HCT116 (cell line): ENCODE results near the gene HHIPL2. TPM values are rescaled to one million over a fixed set of nuclear protein-coding genes. Genes with fewer than 3 reads are reported as not detected.

Experiments used
- ATAC-seq: fragments of 200-7000 bp; cut with Tn5 transposase; 2 replicates; pipeline ENCODE4 v1.9.1; 2020; ENCODE audit warnings: mild to moderate bottlenecking, moderate library complexity
- BruUV-seq: library from RNA; stranded (reverse); fragments of 400-500 nt; replicated peaks from 2 replicates; lab custom pipeline; 2021; lab: Mats Ljungman, UMichigan
- CTCF ChIA-PET: fragments of 300-600 bp; sonication (Branson Sonifier 250); formaldehyde crosslinking; loops from one replicate; lab custom pipeline; 2021; ENCODE audit warnings: antibody characterized with exemption; lab: Charles Lee
- POLR2A ChIA-PET: fragments of 300-600, 350-600 bp; sonication (Branson Sonifier 250); formaldehyde crosslinking; loops from one replicate; lab custom pipeline; 2021; ENCODE audit warnings: antibody characterized with exemption; lab: Charles Lee
- RAD21 ChIA-PET, 2 experiments: fragments of 300-600 bp; sonication (Branson Sonifier 250); formaldehyde crosslinking; loops; one replicate each; lab custom pipeline; 2023; ENCODE audit warnings: low total read pairs in 2 of 2; ENCODE audit not compliant: uncharacterized antibody in 2 of 2, unreplicated experiment in 2 of 2, low non-redundant PET in 1 of 2; lab: Charles Lee
- DNase-seq: peaks from one replicate; pipeline ENCODE4 v3.0.0-alpha.2; 2010; ENCODE audit warnings: low read depth, low spot score
- H2AFZ ChIP-seq: fragments of 200-600 bp; shearing (Covaris generic), sonication (generic); 2 replicates; pipeline ENCODE4 v1.6.1; 2017; ENCODE audit warnings: low read depth, mixed run types, mixed read lengths, antibody characterized with exemption, low read length; ENCODE audit not compliant: poor library complexity, severe bottlenecking
- H3K27ac ChIP-seq: 2 replicates; pipeline ENCODE4 v1.5.1; 2012; ENCODE audit warnings: low read depth, low read length
- H3K27me3 ChIP-seq: fragments of 200-600 bp; sonication (generic); 2 replicates; pipeline ENCODE4 v1.6.1; 2016; ENCODE audit warnings: mixed run types, low read length, mixed read lengths; ENCODE audit not compliant: insufficient read depth
- H3K36me3 ChIP-seq, 2 experiments: fragments of 200-500 bp in 1 of 2; fragments of 200-600 bp in 1 of 2; sonication (Bioruptor generic) in 1 of 2; sonication (generic) in 1 of 2; 2 replicates each; pipeline versions ENCODE4 v1.5.1 to v1.6.1; 2014 to 2016; ENCODE audit warnings: low read length in 2 of 2, inconsistent platforms in 1 of 2, mixed read lengths in 1 of 2, mixed run types in 1 of 2; ENCODE audit not compliant: insufficient read depth in 2 of 2, control insufficient read depth in 1 of 2
- H3K4me1 ChIP-seq, 2 experiments: fragments of 200-600 bp in 1 of 2; sonication (generic) in 1 of 2; 2 replicates each; pipeline versions ENCODE4 v1.5.1 to v1.6.1; 2012 to 2017; ENCODE audit warnings: low read length in 2 of 2, inconsistent platforms in 1 of 2, mild to moderate bottlenecking in 1 of 2, mixed read lengths in 1 of 2, mixed run types in 1 of 2, moderate library complexity in 1 of 2; ENCODE audit not compliant: insufficient read depth in 2 of 2, control insufficient read depth in 1 of 2
- H3K4me2 ChIP-seq: fragments of 200-600 bp; sonication (generic); 2 replicates; pipeline ENCODE4 v1.6.1; 2017; ENCODE audit warnings: mixed run types, low read length, mixed read lengths
- H3K4me3 ChIP-seq, 2 experiments: fragments of 200-600 bp in 1 of 2; sonication (generic) in 1 of 2; replicated peaks in 1 of 2; 2 replicates each; pipeline ENCODE4 v1.5.1; 2011 to 2016; ENCODE audit warnings: low read length in 2 of 2, control low read depth in 1 of 2, low read depth in 1 of 2, mild to moderate bottlenecking in 1 of 2, mixed read lengths in 1 of 2, mixed run types in 1 of 2
- H3K79me2 ChIP-seq: fragments of 200-600 bp; sonication (generic); 2 replicates; pipeline ENCODE4 v1.6.1; 2017; ENCODE audit warnings: mild to moderate bottlenecking, mixed run types, low read length, moderate library complexity, mixed read lengths; ENCODE audit not compliant: insufficient read depth
- H3K9ac ChIP-seq: fragments of 200-600 bp; sonication (generic); 2 replicates; pipeline ENCODE4 v1.6.1; 2016; ENCODE audit warnings: low read length, mixed read lengths
- H3K9me2 ChIP-seq: fragments of 200-600 bp; sonication (generic), shearing (Covaris generic); 2 replicates; pipeline ENCODE4 v1.6.1; 2017; ENCODE audit warnings: mixed run types, mild to moderate bottlenecking, moderate library complexity; ENCODE audit not compliant: insufficient read depth
- H3K9me3 ChIP-seq, 2 experiments: fragments of 200-500 bp in 1 of 2; fragments of 200-600 bp in 1 of 2; sonication (Bioruptor generic) in 1 of 2; sonication (generic) in 1 of 2; 2 replicates each; pipeline ENCODE4 v1.6.1; 2014 to 2017; ENCODE audit warnings: low read length in 2 of 2, mixed read lengths in 2 of 2, inconsistent platforms in 1 of 2, low read depth in 1 of 2, mild to moderate bottlenecking in 1 of 2, mixed run types in 1 of 2, moderate library complexity in 1 of 2; ENCODE audit not compliant: control insufficient read depth in 1 of 2, insufficient read depth in 1 of 2
- H4K20me1 ChIP-seq: fragments of 200-600 bp; sonication (generic), shearing (Covaris generic); 2 replicates; pipeline ENCODE4 v1.6.1; 2017; ENCODE audit warnings: mixed run types, mild to moderate bottlenecking, moderate library complexity; ENCODE audit not compliant: insufficient read depth
- EZH2phosphoT487 ChIP-seq: fragments of 200-600 bp; IDR thresholded peaks from 2 replicates; pipeline ENCODE4 v1.6.1; 2018; ENCODE audit warnings: antibody characterized with exemption, borderline replicate concordance
- JUND ChIP-seq: IDR thresholded peaks from 2 replicates; pipeline ENCODE4 v1.6.1; 2012
- POLR2AphosphoS5 ChIP-seq: IDR thresholded peaks from 2 replicates; pipeline ENCODE4 v1.6.1; 2011; ENCODE audit warnings: mild to moderate bottlenecking, low read depth, low read length, moderate library complexity
- RAD21 ChIP-seq: IDR thresholded peaks from 2 replicates; pipeline ENCODE4 v1.6.1; 2012; ENCODE audit warnings: low read depth, mild to moderate bottlenecking
- SIN3A ChIP-seq: IDR thresholded peaks from 2 replicates; pipeline ENCODE4 v1.6.1; 2012; ENCODE audit warnings: low read depth
- SP1 ChIP-seq: IDR thresholded peaks from 2 replicates; pipeline ENCODE4 v1.6.1; 2012; ENCODE audit warnings: low read depth
- TCF7L2 ChIP-seq: IDR thresholded peaks from 2 replicates; pipeline ENCODE4 v1.7.0; 2011; ENCODE audit warnings: borderline replicate concordance, inconsistent platforms; ENCODE audit not compliant: insufficient read depth, insufficient read length; ENCODE audit errors: extremely low read depth
- YY1 ChIP-seq: IDR thresholded peaks from 2 replicates; pipeline ENCODE4 v1.6.1; 2011; ENCODE audit warnings: low read length, low read depth, moderate library complexity, mild to moderate bottlenecking; ENCODE audit not compliant: insufficient replicate concordance; ENCODE audit errors: extremely low read depth
- ZBTB33 ChIP-seq: IDR thresholded peaks from 2 replicates; pipeline ENCODE4 v1.6.1; 2011; ENCODE audit warnings: mild to moderate bottlenecking, low read length, moderate library complexity; ENCODE audit not compliant: insufficient replicate concordance; ENCODE audit errors: extremely low read depth
- ZNF274 ChIP-seq: fragments of 200-500 bp; sonication (Bioruptor generic); IDR thresholded peaks from 2 replicates; pipeline ENCODE4 v1.6.1; 2014; ENCODE audit warnings: mild to moderate bottlenecking, low read depth, low read length, inconsistent platforms
- intact Hi-C: fragments of 100-400 bp; cut with micrococcal nuclease; formaldehyde crosslinking; loops from 2 replicates; pipeline ENCODE4 v1.10.0; 2022
- total RNA-seq: library from RNA; stranded (reverse); gene quantifications from one replicate; pipeline ENCODE4 v1.2.1, GENCODE V29; 2021; ENCODE audit not compliant: unreplicated experiment
- TF ChIP-seq, protein P1 (sequence below): IDR thresholded peaks from 2 replicates; pipeline ENCODE4 v1.6.1; 2012
- TF ChIP-seq, protein P2 (sequence below), 3 experiments: fragments of 200-600 bp in 1 of 3; sonication (generic) in 1 of 3; IDR thresholded peaks in 2 of 3; conservative IDR thresholded peaks in 1 of 3; 2 replicates each; pipeline ENCODE4 v1.5.1; 2012 to 2017; ENCODE audit warnings: low read depth in 2 of 3, low read length in 2 of 3, antibody characterized with exemption in 1 of 3, borderline replicate concordance in 1 of 3, control low read depth in 1 of 3, mild to moderate bottlenecking in 1 of 3, mixed read lengths in 1 of 3, mixed run types in 1 of 3, moderate library complexity in 1 of 3; ENCODE audit not compliant: insufficient read depth in 1 of 3

HHIPL2 gene
- total RNA-seq, 1 experiment from 2014 or later, result 0.27 TPM

GRCh38 chr1:222555992-222556615 is 8.2 kb upstream of the HHIPL2 start:
- Histone ChIP-seq H3K4me1 (no peaks in the 10 kb centered on the region), H3K9me3 (no peaks in the 10 kb centered on the region), H4K20me1 (no peaks in the 10 kb centered on the region), H3K4me2 (no peak overlapping the region), H3K27me3 (no peaks in the 10 kb centered on the region), H3K9ac (no peak overlapping the region), H2AFZ (no peak overlapping the region), H3K36me3 (peaks cover 9 to 20% of the 10 kb centered on the region in 2 experiments; a peak in 3 of 4 replicates), H3K9me2 (no peaks in the 10 kb centered on the region), H3K79me2 (no peaks in the 10 kb centered on the region), H3K4me3 (no peak overlapping the region), H3K27ac (no peak overlapping the region)
- no TSS peak for BruUV-seq
- TF ChIP-seq YY1 (no peak), TCF7L2 (no peak), SIN3A (no peak), EZH2phosphoT487 (no peak), RAD21 (no peak), SP1 (no peak), JUND (no peak), POLR2AphosphoS5 (no peak), ZNF274 (no peak), ZBTB33 (no peak)
- TF ChIP-seq, protein P1, sequence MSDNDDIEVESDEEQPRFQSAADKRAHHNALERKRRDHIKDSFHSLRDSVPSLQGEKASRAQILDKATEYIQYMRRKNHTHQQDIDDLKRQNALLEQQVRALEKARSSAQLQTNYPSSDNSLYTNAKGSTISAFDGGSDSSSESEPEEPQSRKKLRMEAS, result no peak
- TF ChIP-seq, protein P2, sequence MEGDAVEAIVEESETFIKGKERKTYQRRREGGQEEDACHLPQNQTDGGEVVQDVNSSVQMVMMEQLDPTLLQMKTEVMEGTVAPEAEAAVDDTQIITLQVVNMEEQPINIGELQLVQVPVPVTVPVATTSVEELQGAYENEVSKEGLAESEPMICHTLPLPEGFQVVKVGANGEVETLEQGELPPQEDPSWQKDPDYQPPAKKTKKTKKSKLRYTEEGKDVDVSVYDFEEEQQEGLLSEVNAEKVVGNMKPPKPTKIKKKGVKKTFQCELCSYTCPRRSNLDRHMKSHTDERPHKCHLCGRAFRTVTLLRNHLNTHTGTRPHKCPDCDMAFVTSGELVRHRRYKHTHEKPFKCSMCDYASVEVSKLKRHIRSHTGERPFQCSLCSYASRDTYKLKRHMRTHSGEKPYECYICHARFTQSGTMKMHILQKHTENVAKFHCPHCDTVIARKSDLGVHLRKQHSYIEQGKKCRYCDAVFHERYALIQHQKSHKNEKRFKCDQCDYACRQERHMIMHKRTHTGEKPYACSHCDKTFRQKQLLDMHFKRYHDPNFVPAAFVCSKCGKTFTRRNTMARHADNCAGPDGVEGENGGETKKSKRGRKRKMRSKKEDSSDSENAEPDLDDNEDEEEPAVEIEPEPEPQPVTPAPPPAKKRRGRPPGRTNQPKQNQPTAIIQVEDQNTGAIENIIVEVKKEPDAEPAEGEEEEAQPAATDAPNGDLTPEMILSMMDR (IDR thresholded peaks at IDR 0.05 in 2 of 3, conservative IDR thresholded peaks at IDR 0.05 in 1 of 3; ENCODE audit: borderline replicate concordance in 1 of 3, insufficient read depth in 1 of 3, low read depth in 2 of 3, low read length in 2 of 3), result no peak
- RAD21 ChIA-PET, result no interaction called here
- CTCF ChIA-PET, result interaction anchor here (0.9 kb wide), 1 partner anchor 78 kb away, joined by 3 read pairs; no protein-coding TSS in a partner anchor
- POLR2A ChIA-PET, result no interaction called here
- intact Hi-C loops, result no loop called here
- DNase-seq, result no peak
- ATAC-seq, result no peak
